Fibroblast of gingiva (primary cell): Measurements from ENCODE around the gene KLHL33.
A peak's percentile ranks its signal among the peaks of the same experiment; 100 is the strongest.
"Not testable (repeated sequence)": the region's sequence is repeated elsewhere in the genome, so short reads cannot be mapped to it uniquely, and the experiment has no call there.

ENCODE experiments used
- DNase-seq: peaks from one replicate; pipeline ENCODE4 v3.0.0-alpha.2; 2011; ENCODE audit warnings: low read depth

The KLHL33 gene

DNA sequence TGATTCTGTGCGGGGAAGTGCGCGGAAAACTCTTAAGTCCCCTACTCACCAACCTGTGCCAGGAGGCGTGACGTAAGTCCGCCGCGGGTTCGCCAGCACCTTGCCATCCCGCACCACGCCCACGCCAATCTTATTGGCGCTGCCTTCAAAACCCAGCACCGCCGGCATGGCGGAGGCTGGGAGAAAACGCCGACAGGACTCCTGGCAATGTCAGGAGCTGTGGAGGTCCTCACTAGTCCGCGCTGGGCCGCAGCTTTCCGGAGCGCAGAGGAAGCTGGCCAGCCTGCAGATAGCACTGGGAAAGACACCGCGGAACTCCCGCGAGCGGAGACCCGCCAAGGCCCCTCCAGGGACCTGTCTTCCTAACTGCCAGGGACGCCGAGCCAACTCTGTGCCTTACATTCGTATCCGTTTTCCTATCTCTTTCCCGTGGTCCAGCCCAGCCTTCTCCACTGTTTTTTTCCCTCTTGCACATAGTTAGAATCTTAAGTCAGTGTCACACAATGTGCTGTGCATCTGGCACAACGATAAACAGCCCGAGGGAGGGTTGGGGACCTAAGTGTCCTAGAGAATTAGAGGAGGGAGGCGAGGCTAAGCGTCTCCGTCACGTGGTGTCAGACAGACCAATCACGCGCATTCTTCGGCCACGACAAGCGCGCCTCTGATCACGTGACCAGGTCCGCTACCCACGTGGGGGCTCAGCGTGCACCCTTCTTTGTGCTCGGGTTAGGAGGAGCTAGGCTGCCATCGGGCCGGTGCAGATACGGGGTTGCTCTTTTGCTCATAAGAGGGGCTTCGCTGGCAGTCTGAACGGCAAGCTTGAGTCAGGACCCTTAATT lies 18.8 kb upstream of the KLHL33 start, which contains the start of the genes APEX1 and OSGEP:
APEX1 (plus strand) TSS at position 711 of the 839 bp plus-strand sequence. CDS start 420 bp downstream, outside the sequence.
OSGEP (minus strand) TSS at position 297 of the 839 bp plus-strand sequence; CDS start at position 168, 129 bp downstream.
- peak; percentile 99 for DNase-seq

DNA sequence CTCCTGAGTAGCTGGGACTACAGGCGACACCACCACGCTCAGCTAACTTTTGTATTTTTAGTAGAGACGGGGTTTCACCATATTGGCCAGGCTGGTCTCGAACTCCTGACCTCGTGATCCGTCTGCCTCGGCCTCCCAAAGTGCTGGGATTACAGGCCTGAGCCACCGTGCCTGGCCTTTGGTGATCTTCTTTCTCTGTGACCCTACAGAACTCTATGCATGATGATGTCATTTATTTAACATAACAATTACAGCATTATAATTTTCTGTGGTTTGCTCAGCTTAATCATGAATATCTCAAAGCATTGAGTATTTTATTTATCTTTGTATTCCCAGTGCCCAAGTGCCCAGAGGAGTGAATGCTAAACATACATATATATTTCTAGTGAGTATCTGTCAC lies 16.9 kb upstream of the KLHL33 start:
- DNase-seq: not testable (repeated sequence)

DNA sequence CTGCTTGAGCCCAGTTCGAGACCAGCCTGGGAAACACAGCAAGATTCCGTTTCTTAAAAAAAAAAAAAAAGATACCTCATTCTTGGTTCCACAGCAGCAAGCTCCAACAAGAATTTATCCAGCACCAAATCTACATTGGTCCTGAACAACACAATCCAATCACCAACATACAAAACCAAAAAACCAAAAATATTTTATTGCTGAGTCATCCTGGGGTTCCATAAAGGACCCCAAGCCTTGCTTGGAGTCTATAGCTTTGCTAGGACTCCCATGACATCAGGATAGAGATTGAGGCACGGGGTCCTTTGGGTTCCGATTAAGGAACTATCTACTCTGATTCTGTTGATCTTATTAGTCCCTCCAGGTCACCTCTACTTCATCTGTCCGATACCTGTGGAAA lies 10.9 kb upstream of the KLHL33 start:
- DNase-seq: no peak

DNA sequence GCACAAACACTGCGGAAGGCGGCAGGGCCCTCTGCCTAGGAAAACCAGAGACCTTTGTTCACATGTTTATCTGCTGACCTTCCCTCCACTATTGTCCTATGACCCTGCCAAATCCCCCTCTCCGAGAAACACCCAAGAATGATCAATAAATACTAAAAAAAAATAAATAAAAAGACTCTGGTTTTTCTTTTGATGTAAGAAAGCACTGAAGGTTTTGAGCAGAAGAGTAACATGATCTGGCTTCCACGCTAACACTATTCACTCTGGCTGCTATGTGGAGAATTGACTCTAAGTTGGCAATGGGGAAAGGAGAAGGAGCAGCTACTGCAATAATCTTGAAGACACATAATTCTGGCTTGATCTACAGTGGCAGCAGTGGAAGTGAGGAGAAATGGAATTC lies 7.7 kb upstream of the KLHL33 start:
- DNase-seq: not testable (repeated sequence)

GRCh38 chr14:20441461-20441860 lies 5.5 kb upstream of the KLHL33 start:
- no peak for DNase-seq

GRCh38 chr14:20440882-20441281 lies 4.9 kb upstream of the KLHL33 start:
- DNase-seq: no peak

DNA sequence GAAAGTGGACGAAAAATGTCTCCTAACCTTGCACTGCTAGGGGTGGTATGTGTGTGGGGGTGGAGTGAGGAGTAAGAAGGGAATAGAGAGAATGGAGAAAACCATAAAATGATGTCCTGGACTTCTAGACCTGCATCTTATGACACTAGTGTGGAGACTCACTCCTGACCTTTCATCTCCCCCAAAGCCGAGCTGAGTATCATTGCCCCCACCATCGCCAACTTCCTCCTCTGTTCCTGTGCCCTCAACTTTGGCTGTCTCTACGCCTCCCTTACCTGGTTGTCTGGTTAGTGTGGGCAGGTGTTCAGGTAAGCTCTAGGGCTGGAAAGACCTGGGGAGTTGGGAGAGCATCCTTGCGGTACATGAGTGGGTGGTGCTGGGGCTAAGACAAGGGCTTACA lies 4.5 kb upstream of the KLHL33 start:
- DNase-seq: no peak

- no peak for DNase-seq
These were observed 2.7 kb upstream of the KLHL33 start for GRCh38 chr14:20438664-20439063.

- peak; percentile 86 for DNase-seq
These were observed 393 bp upstream of the KLHL33 start for GRCh38 chr14:20436363-20436755.

DNA sequence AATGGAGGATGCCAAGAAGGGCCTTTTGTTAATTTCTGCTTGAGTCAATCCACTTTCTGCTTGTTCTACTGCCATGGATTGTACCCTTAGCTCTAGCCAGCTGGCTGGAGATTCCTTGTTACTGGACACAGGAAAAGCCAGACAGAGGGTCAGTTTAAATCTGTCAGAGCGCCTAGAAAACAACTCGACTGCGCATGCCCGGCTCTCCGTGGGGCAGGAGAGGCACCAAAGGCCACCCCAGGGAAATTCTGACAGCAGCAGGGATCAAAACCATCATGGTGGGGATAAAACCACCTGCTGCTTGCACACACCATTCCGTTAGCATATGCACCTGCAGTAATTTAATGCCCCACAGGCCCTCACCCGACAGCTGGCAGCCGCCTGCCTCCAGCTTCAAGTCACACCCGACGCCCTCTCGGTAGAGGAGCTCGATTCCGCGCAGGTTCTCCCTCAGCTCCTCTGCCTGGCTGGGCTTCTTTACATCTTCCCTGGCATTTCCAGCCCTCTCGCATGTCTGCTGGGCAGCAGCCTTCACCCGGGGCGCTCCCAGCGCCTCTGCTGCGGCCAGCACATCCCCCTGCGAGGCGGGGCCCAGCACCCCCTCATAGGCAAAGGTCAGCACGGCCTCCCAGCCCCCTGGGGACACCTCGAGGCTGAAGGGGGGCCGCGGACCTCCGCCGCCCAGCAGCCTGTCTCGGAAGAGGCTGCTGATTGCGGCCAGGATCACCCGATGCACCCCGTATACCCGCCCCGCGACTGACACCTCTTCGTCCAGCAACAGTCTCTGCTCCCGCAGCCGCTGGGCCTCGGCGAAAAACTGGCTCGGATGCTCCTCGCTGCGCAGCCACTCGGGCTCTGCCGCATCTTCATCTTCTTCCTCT lies 1.0 kb downstream of the KLHL33 start:
- DNase-seq: peak; percentile 62

DNA sequence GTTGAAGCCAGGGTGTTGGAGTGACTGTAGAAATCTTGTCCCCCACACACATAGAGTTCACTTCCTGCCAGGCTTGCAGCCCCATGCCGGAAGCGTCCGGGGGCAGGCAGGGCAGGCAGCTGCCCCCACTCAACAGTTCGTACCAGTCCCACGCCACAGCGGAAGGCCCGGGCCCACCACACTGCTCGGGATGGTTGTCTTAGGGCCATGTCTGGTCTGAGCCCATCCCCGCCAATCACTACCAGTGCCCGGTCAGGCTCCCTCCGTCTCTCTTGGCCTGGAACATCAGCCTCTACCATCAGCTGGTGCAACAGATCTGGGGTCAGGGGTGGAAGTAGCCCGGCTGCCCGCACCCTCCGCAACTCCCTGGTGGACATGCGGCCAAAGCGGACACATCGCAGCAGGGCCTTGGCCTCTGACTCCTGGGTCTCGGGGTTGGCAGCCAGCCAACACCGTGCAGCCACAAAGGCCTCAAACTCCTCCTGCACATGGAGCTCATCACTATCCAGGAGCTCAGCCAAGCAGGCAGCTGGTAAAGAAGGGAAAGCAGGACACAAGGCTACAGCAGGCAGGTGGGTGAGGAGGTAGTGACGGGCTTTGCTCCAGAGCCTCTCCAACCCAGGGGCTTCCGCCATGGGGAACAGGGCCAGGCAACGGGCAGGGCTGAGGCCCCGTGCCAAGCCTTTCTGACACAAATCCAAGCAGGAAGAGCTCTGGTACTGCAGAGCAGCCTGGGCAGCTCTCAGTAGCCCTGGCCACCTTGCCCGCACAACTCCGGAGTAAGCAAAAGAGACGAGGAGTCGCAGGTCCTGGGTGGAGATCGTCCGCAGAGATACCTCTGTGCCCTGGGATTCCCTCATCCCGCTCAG lies 5.9 kb downstream of the KLHL33 start:
- no peak for DNase-seq

DNA sequence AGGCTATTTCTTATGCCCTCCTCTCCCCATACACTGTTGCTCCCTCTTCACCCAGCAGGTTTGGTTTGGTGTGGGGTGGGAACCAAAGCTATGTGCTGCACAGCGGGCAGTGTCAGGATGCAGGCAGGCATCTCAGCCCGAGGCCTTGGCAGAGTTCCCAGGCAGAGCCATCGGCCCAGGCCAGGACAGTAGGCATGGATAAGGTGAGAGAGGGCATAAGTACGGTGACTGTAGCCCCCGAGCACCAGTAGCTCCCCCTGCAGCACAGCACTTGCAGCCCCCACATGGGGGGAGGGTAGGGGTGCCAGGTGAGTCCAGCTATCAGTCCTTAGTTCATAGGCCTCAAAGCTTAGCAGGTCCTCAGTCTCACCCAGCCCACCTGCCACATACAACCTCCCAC lies 7.2 kb downstream of the KLHL33 start:
- no peak for DNase-seq

GRCh38 chr14:20428010-20428365 lies 8.0 kb downstream of the KLHL33 start:
- DNase-seq: no peak

GRCh38 chr14:20427231-20428009 lies 8.5 kb downstream of the KLHL33 start:
- no peak for DNase-seq

GRCh38 chr14:20424851-20425250 lies 11.1 kb downstream of the KLHL33 start:
- DNase-seq: no peak

DNA sequence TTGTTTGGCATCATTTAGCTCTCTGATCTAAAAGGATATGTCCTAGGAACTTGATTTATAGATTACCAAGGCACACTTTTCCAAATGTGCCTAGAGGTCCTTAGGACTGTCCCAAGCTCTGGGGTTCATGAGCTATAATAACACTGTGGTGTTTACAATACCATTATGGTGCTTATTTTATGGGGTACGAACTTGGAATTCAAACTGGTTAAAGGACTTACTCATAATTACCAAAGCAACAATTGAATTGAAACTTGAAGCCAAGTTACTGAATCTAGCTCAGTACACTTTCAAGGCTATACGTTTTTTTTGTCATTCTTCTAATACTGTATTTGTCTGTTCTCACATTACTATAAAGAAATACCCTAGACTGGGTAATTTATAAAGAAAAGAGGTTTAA lies 13.1 kb downstream of the KLHL33 start:
- no peak for DNase-seq

GRCh38 chr14:20421267-20421666 lies 14.7 kb downstream of the KLHL33 start:
- no peak for DNase-seq

GRCh38 chr14:20419419-20419818 lies 16.5 kb downstream of the KLHL33 start:
- DNase-seq: no peak

DNA sequence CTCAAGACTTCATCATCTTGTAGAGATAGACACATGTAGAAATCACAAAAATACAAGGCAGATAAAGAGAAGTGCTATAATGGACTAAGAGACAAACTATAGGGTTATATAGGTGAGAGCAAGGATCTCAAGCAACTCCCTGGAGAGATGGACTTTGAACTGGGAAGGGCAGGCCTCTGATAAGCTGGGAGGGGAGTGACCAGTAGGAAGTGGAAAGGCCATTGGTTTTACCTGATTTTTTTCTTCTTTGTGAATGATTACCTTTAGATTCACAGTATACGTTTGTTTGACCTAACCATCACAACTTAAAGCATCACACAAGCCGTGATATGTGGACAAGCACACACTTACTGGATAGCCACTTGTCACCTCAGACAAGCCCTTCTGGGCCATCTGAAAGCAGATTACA lies 17.5 kb downstream of the KLHL33 start:
- no peak for DNase-seq

- no peak for DNase-seq
These were observed 18.4 kb downstream of the KLHL33 start for GRCh38 chr14:20417250-20418186.
